ENCODE measurements around the gene LDB2.

Gene LDB2

GRCh38 chr4:16884673-16885460, 13.6 kb downstream of the LDB2 start:
- DNase-seq (ENCODE audit: low read depth in 1 of 2, low spot score in 1 of 2), result no peak

DNA sequence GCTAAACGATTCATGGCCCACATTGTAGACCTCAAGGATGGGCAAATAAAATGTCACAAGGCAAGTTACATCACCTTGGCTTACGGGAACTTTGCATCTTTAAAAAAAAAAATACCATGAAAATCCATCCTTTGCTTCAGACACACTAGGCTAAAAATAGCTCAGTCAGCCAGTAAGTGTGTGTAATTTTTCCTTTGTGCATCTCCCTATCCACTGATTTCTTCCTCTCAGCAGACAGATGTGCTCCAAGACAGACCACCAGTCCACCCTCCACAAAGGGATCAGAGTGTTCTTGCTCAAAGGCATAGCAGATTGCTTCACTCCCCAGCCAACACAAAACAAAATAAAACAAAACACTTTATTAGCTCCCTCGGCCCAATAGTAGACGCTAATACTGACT, 14.6 kb downstream of the LDB2 start:
- DNase-seq (ENCODE audit: low read depth in 1 of 2, low spot score in 1 of 2), result no peak

DNA sequence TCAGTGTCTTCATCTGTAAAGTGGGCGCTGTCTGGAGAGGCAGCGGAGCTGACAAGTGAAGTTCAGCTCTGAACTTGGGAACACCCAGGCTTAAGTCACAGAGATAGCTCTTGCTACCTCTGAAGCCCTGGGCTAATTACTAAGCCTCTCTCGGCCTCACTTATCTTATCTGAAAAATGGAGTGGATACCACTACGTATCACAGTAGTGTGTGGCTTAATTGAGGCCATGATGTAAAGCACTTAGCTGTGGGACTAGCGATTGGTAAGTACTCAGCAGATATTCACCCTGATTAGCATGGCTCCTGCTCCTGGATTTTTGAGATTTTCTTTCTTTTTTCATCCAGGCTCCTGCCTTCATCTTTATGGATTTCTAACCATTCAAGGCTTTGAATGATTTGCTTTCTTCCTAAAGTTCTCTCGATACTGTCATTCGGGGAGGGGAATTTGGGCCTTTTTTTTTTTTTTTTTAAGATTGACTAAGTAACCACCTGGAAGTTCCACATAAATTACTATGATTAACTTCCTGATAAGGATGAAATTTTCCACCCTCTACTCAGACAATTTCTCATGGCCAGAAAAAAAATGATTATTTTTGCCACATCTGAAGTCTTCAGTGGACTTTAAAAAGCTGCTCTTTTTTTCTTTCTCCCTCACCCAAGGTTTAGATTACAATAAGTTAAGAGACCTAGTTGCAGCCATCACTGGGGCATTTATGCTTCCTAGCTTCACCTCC, 17.1 kb downstream of the LDB2 start:
- no peak for DNase-seq (ENCODE audit: low read depth in 1 of 2, low spot score in 1 of 2)

DNA sequence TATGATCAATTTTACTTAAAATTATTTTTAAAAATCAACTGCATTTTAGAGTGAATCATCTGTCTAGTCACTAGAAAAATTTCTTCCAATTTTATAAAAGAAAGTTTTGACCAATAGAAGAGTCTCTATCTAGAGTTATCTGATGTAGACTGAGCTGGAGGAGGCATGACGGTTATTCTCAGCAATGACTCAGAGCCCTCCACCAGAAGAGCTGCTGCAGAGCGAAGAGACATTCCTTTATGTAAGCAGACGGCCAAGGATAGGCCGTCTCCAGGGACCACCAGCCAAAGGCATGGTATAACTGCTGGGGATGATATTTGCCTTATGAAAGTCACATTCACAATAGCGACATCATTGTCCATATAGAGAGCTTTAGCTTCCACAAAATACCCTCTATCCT, 23.0 kb downstream of the LDB2 start:
- no peak for DNase-seq (ENCODE audit: low read depth in 1 of 2, low spot score in 1 of 2)

DNA sequence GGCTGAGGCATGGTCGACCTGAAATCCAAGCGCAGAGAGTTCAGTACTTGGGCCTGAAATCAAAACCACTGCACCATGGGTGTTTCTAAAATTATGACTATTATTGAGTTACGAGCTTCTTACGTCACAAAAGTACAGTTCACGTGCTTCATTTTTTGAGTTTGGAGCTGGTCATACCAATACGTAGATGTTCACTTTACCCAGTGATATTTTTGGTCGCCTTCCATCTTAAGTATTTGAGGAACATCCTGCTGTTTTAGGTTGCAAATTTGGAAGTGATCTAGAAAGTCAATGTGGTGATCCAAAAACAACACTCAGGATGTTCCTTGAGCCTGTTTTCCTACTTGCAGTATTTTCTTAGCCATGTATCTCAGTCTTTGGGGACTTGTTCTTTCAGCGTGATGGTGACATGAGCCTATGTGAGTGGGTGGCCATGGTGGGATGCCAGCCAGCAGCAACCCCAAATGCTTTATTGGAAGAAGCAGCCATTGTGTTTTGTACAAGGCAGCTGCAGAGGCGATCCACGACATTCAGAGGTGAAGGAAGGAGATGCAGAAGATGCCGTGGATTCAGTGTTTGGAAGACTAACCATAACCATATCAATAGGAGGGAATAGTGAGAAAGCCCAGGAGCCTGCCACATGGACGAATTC, 28.7 kb downstream of the LDB2 start:
- no peak for DNase-seq (ENCODE audit: low read depth in 1 of 2, low spot score in 1 of 2)

GRCh38 chr4:16868674-16869073, 29.8 kb downstream of the LDB2 start:
- DNase-seq (ENCODE audit: low read depth in 1 of 2, low spot score in 1 of 2), result no peak

DNA sequence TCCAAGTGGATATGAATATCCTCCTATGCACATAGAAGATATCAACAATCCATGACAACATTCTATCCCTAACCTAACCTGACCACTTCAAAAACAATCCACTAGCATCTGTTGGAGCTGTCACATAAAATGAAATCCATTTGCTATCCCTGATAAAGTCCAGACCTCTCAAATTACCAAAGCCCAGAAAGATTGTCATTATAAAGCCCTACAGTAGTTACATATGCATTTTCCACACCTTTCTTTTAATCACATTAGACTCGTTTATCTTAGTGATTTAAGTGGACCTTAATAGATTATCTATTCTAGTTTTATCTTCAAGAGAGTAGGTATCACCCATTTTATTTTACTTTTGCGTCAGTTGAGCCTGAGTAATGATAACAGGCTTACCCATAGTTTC, 30.6 kb downstream of the LDB2 start:
- no peak for DNase-seq (ENCODE audit: low read depth in 1 of 2, low spot score in 1 of 2)

DNA sequence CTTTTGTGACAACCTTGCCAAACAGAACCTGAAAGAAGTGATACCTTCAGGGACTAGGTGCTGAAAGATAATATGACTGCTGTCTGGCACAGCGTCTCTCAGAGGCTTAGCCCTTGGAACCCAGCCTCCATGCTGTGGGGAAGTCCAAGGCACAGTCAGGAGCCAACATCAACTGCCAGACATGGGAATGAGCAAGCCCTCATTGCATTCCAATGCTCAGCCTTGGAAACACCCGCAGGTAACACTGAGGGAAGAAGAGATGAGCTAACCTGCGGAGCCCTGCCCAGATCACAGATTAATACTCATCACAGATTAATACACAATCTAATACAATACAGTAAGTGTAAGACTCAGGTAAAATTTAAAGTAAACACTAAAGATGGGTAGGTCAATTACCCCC, 31.5 kb downstream of the LDB2 start:
- DNase-seq (ENCODE audit: low read depth in 1 of 2, low spot score in 1 of 2), result no peak

- DNase-seq (ENCODE audit: low read depth in 1 of 2, low spot score in 1 of 2), result no peak
Measured at GRCh38 chr4:16865897-16866283, 32.6 kb downstream of the LDB2 start.

DNA sequence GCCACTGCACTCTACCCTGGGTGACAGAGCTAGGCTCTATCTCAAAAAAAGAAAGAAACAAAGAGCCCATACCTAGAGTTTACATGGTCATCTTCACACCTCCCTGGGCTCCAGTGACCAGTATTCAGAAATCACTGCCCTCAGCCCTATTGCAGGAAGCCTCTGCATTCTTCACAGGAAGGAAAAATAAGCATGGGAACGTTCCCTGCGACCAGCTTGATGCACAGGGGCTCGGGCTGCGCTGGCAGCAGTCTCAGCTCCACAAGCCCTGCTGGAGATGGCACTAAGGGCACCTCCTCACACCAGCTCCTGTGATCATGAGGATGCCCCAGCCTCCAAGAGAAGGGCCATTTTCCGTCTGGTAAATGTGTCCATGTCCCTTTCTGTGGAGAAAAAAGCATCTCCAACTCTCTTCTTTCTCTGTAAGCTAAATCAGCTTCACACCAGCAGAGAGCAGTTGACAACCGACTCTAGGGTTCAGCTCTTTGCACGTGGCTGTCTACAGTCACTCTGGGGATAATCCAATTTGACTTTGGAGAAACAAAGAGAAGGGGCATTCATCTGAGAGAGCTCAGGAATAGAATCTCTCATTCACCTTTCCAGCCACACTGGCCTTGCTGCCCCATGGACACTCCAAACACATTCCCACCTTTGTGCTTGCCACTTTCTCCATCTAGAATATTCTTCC, 33.1 kb downstream of the LDB2 start:
- DNase-seq (ENCODE audit: low read depth in 1 of 2, low spot score in 1 of 2), result no peak

DNA sequence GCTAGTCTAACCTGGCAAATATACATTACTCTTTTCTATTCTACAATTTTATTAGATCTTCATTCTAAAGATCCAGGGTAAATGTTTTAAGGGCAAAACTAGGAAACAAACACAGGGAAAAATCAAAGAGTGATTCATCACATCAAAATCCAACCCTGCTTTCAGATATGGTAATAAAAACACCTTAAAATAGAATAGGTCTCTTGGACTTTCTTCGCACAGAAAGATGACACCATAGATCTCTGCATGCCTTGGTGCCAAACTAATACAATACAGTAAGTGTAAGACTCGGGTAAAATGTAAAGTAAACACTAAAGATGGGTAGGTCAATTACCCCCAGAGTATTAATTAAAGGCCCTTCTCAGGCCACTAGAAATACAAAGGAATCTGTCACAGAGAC, 34.2 kb downstream of the LDB2 start:
- DNase-seq (ENCODE audit: low read depth in 1 of 2, low spot score in 1 of 2), result no peak

GRCh38 chr4:16862697-16863096, 35.7 kb downstream of the LDB2 start:
- no peak for DNase-seq (ENCODE audit: low read depth in 1 of 2, low spot score in 1 of 2)

GRCh38 chr4:16860516-16860915, 37.9 kb downstream of the LDB2 start:
- DNase-seq (ENCODE audit: low read depth in 1 of 2, low spot score in 1 of 2), result no peak

GRCh38 chr4:16859031-16859430, 39.4 kb downstream of the LDB2 start:
- DNase-seq (ENCODE audit: low read depth in 1 of 2, low spot score in 1 of 2), result no peak

- DNase-seq (ENCODE audit: low read depth in 1 of 2, low spot score in 1 of 2), result no peak
Measured at GRCh38 chr4:16858275-16858752, 40.1 kb downstream of the LDB2 start.

DNA sequence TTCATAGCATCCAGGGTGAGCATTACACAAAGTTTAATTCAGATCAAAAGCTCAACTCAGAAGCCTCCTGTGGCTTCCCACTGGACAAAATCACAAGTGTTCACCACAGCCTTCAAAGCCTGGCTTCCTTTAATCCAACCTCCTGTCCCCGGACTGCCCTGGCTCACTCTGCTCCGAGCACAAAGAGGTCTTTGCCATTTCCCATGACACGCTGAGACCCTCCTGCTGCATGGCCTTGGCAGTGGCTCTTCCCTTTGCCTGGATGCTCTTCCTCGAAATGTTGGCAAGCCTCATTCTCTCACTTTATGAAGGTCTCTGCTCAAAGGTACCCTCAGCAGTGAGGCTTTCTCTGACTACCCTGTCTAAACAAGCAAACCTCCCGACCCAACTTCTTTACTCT, 41.0 kb downstream of the LDB2 start:
- no peak for DNase-seq (ENCODE audit: low read depth in 1 of 2, low spot score in 1 of 2)

DNA sequence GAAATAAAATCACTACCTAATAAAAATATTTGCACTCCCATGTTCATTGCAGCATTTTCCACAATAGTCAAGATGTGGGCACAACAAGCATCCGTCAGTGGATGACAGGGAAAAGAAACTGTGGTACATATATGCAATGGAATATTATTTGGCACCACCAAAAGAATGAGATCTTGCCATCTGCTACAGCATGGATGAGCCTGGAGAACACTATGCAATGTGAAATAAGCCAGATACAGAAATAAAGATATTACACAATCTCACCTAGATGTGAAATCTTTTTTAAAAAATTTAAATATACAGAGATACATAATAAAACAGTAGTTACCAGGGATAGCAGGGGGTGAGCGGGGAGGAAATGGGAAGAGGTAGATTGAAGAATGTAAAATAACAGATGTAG, 44.8 kb downstream of the LDB2 start:
- DNase-seq (ENCODE audit: low read depth in 1 of 2, low spot score in 1 of 2), result no peak

GRCh38 chr4:16852644-16853043, 45.8 kb downstream of the LDB2 start:
- no peak for DNase-seq (ENCODE audit: low read depth in 1 of 2, low spot score in 1 of 2)

DNA sequence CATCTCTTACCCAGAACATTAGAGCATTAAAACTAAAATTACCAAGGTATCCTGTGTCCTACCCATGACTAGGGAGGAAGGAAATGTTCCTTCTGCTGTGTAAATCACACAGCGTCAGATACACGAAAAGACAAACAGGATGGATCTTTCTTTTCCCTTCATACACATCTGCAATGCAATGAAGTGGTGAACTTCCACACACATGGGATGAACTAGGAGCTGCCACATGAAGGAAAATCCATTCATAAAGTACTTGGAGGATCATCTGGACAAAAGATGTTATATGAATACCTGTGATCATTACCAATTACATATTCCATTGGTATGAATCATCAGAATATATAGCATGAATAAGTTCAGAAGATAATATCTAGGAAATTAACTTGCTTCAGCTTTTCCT, 46.2 kb downstream of the LDB2 start:
- DNase-seq (ENCODE audit: low read depth in 1 of 2, low spot score in 1 of 2), result no peak

DNA sequence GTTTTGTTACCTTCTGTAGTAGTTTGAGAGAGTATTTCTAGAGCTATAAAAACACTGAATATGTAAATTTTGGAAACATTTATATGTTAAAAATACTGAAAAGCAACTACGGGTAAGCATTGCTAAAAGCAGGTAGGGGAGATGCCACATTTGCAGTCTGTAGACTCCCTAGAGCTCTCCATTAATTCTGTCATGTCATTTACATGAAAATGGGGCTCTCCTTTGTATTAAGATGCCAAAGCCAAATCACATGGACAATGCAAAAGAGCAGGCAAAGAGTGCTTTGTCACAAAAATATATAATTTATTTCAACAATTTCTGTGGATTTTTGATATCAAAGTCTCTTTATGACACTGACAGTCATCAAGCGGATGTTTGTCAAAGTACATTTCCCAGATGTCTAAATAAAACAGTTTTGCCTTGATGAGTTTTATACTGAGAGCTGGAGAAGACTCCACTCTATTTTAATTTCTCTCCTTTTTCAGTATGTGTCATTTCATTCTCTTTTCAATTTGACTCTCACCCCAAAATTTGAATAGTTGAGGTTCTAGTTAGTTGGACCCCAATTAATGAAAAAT, 51.8 kb downstream of the LDB2 start:
- DNase-seq (ENCODE audit: low read depth in 1 of 2, low spot score in 1 of 2), result no peak
